NCI-H2081 treated with DMSO at 0.1 percent for 48 hours (cell line): ENCODE measurements around the gene ARV1.
"Not testable (repeated sequence)": the region's sequence is repeated elsewhere in the genome, so short reads cannot be mapped to it uniquely, and the experiment has no call there.

ENCODE experiments used
- DNase-seq: peaks from one replicate; lab custom pipeline; 2025; lab: John Stamatoyannopoulos, UW

Gene ARV1

GRCh38 chr1:231044588-231044987 lies 65.7 kb downstream of the ARV1 start:
- DNase-seq = no peak

- DNase-seq = no peak
Observed at GRCh38 chr1:231045286-231045685, 66.4 kb downstream of the ARV1 start.

- DNase-seq = not testable (repeated sequence)
Observed at GRCh38 chr1:231045921-231046729, 67.2 kb downstream of the ARV1 start.

- DNase-seq = no peak
Observed at GRCh38 chr1:231046730-231047395, 68.0 kb downstream of the ARV1 start.

GRCh38 chr1:231047529-231047928 lies 68.6 kb downstream of the ARV1 start:
- not testable (repeated sequence) for DNase-seq

- not testable (repeated sequence) for DNase-seq
Observed at GRCh38 chr1:231048419-231048818, 69.5 kb downstream of the ARV1 start.

GRCh38 chr1:231049121-231049979 lies 70.5 kb downstream of the ARV1 start:
- DNase-seq = no peak
